ENCODE results near the gene SYVN1.

The SYVN1 gene

DNA sequence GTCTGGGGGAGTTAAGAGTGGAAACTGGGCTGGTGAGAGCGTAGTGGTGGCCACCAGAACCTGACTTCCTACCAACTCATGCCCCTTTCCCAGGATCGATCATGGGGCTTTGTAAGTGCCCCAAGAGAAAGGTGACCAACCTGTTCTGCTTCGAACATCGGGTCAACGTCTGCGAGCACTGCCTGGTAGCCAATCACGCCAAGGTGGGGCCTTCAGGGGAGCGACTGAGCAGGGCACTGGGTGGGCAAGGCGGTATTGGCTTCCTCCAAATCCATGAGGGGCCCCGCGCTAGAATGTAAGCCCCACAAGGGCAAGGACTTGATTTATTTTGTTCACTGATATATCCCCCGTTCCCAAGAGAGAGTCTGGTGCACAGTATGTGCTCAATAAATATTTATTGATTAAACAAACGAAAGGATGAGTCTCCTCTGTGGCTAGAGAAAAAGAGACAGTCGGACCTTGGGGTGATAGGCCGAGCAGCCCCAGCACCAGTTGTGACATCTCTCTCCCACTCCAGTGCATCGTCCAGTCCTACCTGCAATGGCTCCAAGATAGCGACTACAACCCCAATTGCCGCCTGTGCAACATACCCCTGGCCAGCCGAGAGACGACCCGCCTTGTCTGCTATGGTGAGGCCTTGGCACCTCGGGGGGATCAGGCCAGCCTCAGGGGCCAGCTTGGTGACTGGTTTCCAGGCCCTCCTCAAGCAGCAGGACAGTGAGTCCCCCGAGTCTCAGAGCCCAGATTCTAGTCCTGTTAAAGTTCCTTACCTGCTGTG, 49.5 kb downstream of the SYVN1 start:
- DNase-seq, result no peak

DNA sequence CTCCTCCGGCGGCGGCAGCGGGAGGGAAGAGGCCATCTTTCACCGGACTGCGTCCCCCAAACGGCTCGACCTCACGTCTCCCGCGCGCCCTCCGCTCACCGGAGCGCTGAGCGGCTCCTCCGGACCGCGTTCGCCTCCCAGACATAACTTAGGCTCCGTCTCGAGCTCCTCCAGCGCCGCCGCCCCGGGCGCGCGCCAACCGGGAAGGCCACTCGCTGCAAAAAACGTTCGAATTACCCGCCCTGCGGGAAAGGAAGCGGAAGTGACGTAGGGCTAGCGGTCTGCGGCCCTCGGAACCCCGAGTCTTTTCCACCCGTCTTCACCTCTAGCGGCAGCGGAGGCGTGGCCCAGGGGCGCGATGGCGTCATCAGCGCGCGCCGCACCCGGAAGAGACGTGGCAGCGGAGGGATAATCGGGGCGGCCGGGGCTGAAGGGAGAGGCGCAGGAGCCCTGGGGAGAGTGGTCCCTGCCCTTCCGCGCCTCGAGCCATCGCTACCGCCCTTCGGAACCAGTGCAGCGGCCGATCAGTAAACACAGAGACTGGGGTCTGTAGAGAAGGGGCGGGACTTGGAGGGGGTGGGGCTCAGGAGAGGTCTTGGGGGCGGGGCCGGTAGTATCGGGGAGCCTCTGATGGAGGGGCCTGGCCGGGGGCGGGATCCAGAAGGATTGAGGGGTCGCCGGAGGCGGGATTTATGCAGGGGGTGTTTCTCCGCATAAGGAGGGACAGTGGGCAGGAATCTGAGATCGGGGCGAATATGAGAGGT, 50.3 kb downstream of the SYVN1 start, which contains the start of the genes CDCA5 and ZFPL1:
CDCA5 (minus strand) TSS at position 207 of the 764 bp plus-strand sequence; CDS start at position 145, 62 bp downstream.
ZFPL1 (plus strand) TSS at position 389 of the 764 bp plus-strand sequence. CDS start 477 bp downstream, outside the sequence.
- DNase-seq, result peak; percentile 94

DNA sequence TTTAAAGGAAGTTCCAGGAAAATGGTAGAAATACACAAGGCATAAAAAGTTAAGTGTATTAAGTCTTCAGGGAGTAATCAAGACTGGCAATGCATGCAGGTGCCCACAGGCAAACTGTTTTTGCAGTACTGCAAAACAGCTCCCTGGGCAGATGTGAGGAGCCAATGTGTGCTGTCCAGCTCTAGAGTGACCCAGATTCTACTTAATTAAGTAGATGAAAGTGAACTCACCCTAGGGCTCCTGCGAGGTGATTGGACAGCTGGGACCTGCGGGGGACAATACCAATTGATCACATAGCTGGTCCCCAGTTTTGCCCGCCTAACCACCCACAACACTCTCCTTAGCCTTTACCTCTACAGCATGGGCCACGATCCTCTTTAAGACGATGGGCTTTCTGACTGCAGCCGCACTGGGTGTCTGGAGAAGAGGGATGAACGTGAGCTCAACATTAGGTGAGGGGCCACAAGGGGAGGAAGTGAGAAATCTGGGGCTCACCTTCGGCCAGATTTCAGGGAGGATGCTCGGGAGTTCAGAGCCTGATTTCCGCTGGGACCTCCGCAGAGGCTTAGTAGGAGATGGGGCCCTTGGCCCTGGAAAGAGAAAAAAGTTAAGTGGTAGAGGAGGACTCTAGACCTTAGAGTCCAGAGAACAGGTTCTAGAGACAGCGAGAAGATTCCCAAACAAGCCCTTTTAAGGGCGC, 51.0 kb downstream of the SYVN1 start:
- no peak for DNase-seq

DNA sequence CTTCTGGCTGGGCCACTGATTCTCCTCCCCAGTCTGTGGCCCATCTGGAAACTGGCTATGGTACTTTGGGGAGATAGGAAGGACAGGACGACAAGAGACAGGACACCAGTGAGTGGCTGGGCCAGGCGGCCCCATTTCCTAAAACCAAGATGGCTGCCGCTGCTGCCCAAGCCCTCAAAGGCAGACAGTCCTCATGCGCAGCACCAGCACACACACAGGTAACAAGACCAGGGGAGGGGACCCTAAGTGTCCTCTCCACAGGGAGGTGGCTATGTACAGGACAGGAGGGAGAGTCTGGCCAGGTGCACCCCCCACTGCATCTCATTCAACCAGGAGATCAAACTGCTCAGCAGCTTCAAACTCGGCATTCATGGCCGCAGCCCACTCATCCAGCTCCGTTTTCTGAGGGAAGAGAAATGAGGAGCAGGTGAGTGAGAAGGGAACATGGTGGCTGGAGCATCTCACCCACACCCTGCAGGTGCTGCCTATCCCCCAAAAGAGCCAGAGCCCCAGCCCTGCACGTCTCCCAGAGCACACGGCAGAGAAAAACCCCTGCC, 55.5 kb downstream of the SYVN1 start:
- no peak for DNase-seq

DNA sequence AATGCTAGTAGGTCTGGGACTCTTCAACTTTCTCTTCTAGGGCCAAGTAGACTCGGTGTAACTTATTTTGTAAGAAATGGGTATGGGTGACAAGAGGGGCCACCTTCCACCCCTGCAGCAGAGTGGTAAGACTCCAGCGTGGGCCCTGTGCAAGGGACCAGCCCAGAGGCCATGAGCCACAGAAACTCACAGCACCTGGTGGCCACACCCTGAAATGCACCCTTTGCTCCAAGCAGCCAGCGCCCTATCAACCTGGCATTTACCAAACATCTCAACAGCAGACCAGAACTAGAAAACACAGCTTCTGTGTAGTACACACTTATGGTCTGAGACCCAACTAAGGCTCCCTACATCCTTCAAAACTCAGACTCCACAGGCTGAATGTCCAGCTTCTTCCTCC, 56.2 kb downstream of the SYVN1 start:
- DNase-seq, result no peak

DNA sequence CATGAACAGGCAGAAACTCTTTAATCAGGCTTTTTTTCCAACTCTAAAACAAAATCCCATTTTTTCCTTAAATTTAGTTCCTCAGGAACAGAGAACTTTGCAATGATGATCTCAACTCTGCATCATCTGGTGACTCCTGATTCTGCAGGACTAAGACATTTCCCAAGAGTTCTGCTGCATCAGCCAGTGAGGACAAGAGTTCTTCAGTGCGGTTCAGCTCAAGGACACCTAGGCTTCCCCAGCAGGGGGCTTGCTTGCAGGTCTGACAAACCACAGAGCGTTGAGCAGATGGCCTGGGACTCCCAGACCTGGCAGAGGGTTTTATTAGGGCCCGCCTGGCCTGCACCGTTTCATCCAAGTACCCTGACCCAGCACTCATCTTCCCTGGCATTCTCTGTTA, 56.9 kb downstream of the SYVN1 start:
- no peak for DNase-seq
